Transverse colon (tissue), 4 donors: Measurements from ENCODE around the gene TOGARAM2.

Source experiments
- CTCF ChIP-seq, 5 experiments: fragments of 200-600 bp in 3 of 5; fragments of 450-650 bp in 2 of 5; sonication (generic) in 3 of 5; IDR thresholded peaks; 1 replicate in 2 of 5; 2 replicates in 3 of 5; pipeline ENCODE4 v1.5.1; 2016 to 2017; ENCODE audit warnings: antibody characterized with exemption in 5 of 5, inconsistent platforms in 3 of 5, mild to moderate bottlenecking in 2 of 5, moderate library complexity in 1 of 5
- POLR2A ChIP-seq: fragments of 450-650 bp; IDR thresholded peaks from one replicate; pipeline ENCODE4 v1.6.1; 2016; ENCODE audit warnings: antibody characterized with exemption, mild to moderate bottlenecking, moderate library complexity
- POLR2AphosphoS5 ChIP-seq, 3 donors: sonication (generic); formaldehyde crosslinking; IDR thresholded peaks; one replicate each; pipeline ENCODE4 v1.6.1; 2016; ENCODE audit warnings: antibody characterized with exemption in 3 of 3

GRCh38 chr2:28948160-28948559 lies 32.9 kb upstream of the TOGARAM2 start:
- TF ChIP-seq CTCF (IDR thresholded peaks at IDR 0.05) (no peak), POLR2AphosphoS5 (IDR thresholded peaks at IDR 0.05) (no peak), POLR2A (no peak)
